Smooth muscle cell (in vitro differentiated cells): ENCODE measurements around the gene NPFFR1. TPM values are rescaled to one million over a fixed set of nuclear protein-coding genes. Genes with fewer than 3 reads are reported as not detected.

Experiments
- DNase-seq: peaks from one replicate; lab custom pipeline; 2025; ENCODE audit not compliant: unreplicated experiment; lab: John Stamatoyannopoulos, UW
- H2AFZ ChIP-seq: fragments of 200-600 bp; sonication (generic); 2 replicates; pipeline ENCODE4 v1.6.0; 2016; ENCODE audit warnings: antibody characterized with exemption, low read depth, mild to moderate bottlenecking
- H3F3A ChIP-seq: fragments of 200-600 bp; sonication (generic); 2 replicates; pipeline ENCODE4 v1.6.0; 2017; ENCODE audit warnings: antibody characterized with exemption, low read depth
- H3K27ac ChIP-seq: fragments of 200-600 bp; sonication (generic); 2 replicates; pipeline ENCODE4 v1.5.1; 2016; ENCODE audit warnings: low read depth, mild to moderate bottlenecking
- H3K27me3 ChIP-seq: fragments of 200-600 bp; sonication (generic); 2 replicates; pipeline ENCODE4 v1.6.1; 2016; ENCODE audit warnings: low read depth, mild to moderate bottlenecking
- H3K36me3 ChIP-seq: fragments of 200-600 bp; sonication (generic); 2 replicates; pipeline ENCODE4 v1.5.1; 2016; ENCODE audit warnings: low read depth
- H3K4me1 ChIP-seq: fragments of 200-600 bp; sonication (generic); 2 replicates; pipeline ENCODE4 v1.5.1; 2016; ENCODE audit warnings: low read depth
- H3K4me2 ChIP-seq: fragments of 200-600 bp; sonication (generic); 2 replicates; pipeline ENCODE4 v1.6.0; 2016; ENCODE audit warnings: mild to moderate bottlenecking
- H3K4me3 ChIP-seq: fragments of 200-600 bp; sonication (generic); 2 replicates; pipeline ENCODE4 v1.5.1; 2016; ENCODE audit warnings: mild to moderate bottlenecking
- H3K79me2 ChIP-seq: fragments of 200-600 bp; sonication (generic); 2 replicates; pipeline ENCODE4 v1.6.0; 2016; ENCODE audit warnings: low read depth, mild to moderate bottlenecking
- H3K9ac ChIP-seq: fragments of 200-600 bp; sonication (generic); 2 replicates; pipeline ENCODE4 v1.6.0; 2016; ENCODE audit warnings: low read depth
- H3K9me3 ChIP-seq: fragments of 200-600 bp; sonication (generic); replicated peaks from 2 replicates; pipeline ENCODE4 v1.5.1; 2016; ENCODE audit warnings: low read depth
- H4K20me1 ChIP-seq: fragments of 200-600 bp; sonication (generic); 2 replicates; pipeline ENCODE4 v1.6.0; 2016; ENCODE audit warnings: low read depth
- CTCF ChIP-seq: fragments of 200-600 bp; sonication (generic); IDR thresholded peaks from 2 replicates; pipeline ENCODE4 v1.5.1; 2017; ENCODE audit warnings: borderline replicate concordance, mild to moderate bottlenecking, antibody characterized with exemption; ENCODE audit not compliant: insufficient read depth, poor library complexity, severe bottlenecking
- WGBS: methylation state at CpG from one replicate; pipeline ENCODE4 v1.1.7; 2016; ENCODE audit warnings: low lambda C conversion rate; 5-methylcytosine and 5-hydroxymethylcytosine counted together
- polyA plus RNA-seq: library from polyadenylated mRNA; unstranded; fragments of >200 nt; fragmentation: Nextera tagmentation; extraction: Ambion mirVana; gene quantifications from 2 replicates; pipeline ENCODE4 v1.2.1, GENCODE V29; 2016
- total RNA-seq: library from RNA; depleted of rRNA; stranded (reverse); fragments of >200 nt; gene quantifications from 2 replicates; pipeline ENCODE4 v1.2.3, GENCODE V29; 2014

The NPFFR1 gene
- total and polyA plus RNA-seq, 2 experiments from 2014 or later: under 0.01 TPM; not detected in 1

DNA sequence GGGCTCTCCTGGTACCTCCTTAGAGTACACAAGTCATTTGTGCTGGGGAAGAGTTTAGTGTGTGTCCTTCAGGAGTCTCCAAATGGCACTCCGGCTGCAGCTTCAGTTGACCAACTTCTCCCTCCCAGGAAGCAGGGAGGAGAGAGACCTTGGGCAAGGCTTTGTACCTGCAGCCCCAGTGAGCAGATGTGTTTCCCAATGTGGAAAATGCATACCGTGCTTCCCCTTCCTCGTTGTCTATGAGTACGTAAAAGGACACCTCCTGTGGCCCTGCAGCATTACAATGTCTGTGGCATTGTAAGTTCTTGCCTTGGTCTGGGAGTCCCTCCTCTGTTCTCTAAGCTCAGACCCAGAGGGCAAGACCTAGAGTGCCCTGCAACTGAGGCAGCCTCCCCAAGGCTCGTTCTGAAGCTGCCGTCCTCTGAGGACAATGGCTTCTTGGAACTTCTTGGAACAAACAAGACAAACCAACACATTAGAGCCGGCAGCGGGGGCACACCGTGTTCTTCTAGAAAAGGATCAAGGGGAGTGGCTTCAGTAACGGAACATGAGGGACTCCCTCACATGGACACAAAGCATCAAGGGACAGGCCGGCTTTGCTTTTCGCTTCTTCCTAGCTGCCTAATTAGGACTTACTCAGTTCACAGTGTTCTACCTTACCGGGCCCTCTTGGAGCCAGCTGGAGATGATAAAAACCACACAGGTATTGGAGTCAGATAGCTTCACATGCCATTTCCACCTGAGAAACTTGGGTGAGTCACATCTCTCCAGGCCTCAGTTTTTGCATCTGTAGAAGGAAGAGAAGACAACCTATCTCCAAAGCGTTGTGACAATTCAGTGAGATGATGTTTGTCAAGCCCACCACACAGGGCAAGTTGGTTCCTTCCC lies 29.7 kb downstream of the NPFFR1 start:
- Histone ChIP-seq H3K36me3 (no peaks in the 10 kb centered on the region), H3K4me2 (no peak overlapping the region), H3F3A (no peaks in the 10 kb centered on the region), H3K4me1 (no peaks in the 10 kb centered on the region), H3K9me3 (no peaks in the 10 kb centered on the region), H3K79me2 (no peaks in the 10 kb centered on the region), H3K27me3 (no peaks in the 10 kb centered on the region), H3K9ac (no peak overlapping the region), H3K4me3 (no peak overlapping the region), H2AFZ (no peak overlapping the region), H3K27ac (no peak overlapping the region), H4K20me1 (no peaks in the 10 kb centered on the region)
- TF ChIP-seq CTCF: no peak
- 88% methylated on average over 14 of the region's 14 CpGs for WGBS
- DNase-seq: no peak

- Histone ChIP-seq H3K9me3 (no peaks in the 10 kb centered on the region), H2AFZ (no peak overlapping the region), H3K36me3 (no peaks in the 10 kb centered on the region), H3K27me3 (peaks cover 18% of the 10 kb centered on the region), H3K27ac (no peak overlapping the region), H3K4me2 (no peak overlapping the region), H3K4me1 (no peaks in the 10 kb centered on the region), H3K79me2 (no peaks in the 10 kb centered on the region), H4K20me1 (no peaks in the 10 kb centered on the region), H3K4me3 (no peak overlapping the region), H3K9ac (no peak overlapping the region), H3F3A (no peaks in the 10 kb centered on the region)
- no peak for DNase-seq
- 92% methylated on average over 11 of the region's 11 CpGs for WGBS
- no peak for TF ChIP-seq CTCF
These were observed 32.7 kb downstream of the NPFFR1 start for GRCh38 chr10:70250961-70251680.

DNA sequence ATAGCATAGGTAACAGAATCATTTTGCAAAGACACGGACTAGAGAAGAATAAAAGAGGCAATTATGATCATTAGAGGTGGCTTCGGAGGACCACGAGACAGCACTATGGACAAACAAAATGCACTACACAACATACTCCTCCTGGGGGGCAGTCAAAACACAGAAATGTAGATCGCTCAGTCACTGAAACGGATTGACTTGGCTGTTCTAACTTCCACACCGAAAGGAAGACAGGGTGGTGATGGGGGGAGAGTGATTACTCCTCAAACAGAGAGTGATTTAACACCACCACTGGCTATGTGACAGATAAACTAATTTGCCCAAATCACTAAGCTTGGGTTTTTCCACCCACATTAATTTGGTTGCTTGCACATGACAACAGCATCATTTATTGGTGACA lies 36.4 kb downstream of the NPFFR1 start:
- TF ChIP-seq CTCF: no peak
- H3K79me2 ChIP-seq: no peaks in the 10 kb centered on the region
- no peak for DNase-seq
- H2AFZ ChIP-seq: no peak overlapping the region
- WGBS: 74% methylated on average over 6 of the region's 6 CpGs
- no peak overlapping the region for H3K4me3 ChIP-seq
- H3K4me1 ChIP-seq: no peaks in the 10 kb centered on the region
- H3K4me2 ChIP-seq: no peak overlapping the region
- H4K20me1 ChIP-seq: no peaks in the 10 kb centered on the region
- no peaks in the 10 kb centered on the region for H3K36me3 ChIP-seq
- H3K9ac ChIP-seq: no peak overlapping the region
- H3F3A ChIP-seq: no peaks in the 10 kb centered on the region
- H3K27ac ChIP-seq: no peak overlapping the region
- no peaks in the 10 kb centered on the region for H3K9me3 ChIP-seq
- peaks cover 46% of the 10 kb centered on the region for H3K27me3 ChIP-seq
